ENCODE data around the gene KLC3.
A peak's percentile ranks its signal among the peaks of the same experiment; 100 is the strongest.
"Not testable (repeated sequence)": the region's sequence is repeated elsewhere in the genome, so short reads cannot be mapped to it uniquely, and the experiment has no call there.

KLC3 gene

GRCh38 chr19:45327404-45328143 lies 13.0 kb upstream of the KLC3 start:
- DNase-seq (ENCODE audit: low read depth), result no peak
- no peak overlapping the region for H3K4me3 ChIP-seq (ENCODE audit: low read length)
- TF ChIP-seq CTCF (conservative IDR thresholded peaks at IDR 0.05; ENCODE audit: low read length), result no peak

DNA sequence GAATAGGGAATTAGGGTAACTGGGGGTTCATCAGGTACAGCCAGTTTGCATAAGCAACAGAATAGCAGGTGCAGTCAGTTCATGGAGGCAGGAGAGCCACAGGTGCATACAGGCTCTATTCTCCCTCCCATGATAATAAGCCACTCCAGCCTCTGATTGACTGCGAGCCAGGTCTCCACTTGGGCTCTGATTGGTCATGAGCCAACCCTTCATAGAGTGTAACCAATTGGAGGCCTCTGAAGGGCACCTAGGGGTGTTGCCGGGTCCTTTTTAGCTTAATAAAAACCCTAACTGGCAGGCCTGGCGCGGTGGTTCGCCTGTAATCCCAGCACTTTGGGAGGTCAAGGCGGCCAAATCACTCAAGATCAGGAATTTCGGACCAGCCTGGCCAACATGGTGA lies 9.1 kb upstream of the KLC3 start:
- no peak for TF ChIP-seq CTCF (conservative IDR thresholded peaks at IDR 0.05; ENCODE audit: low read length)
- no peak for DNase-seq (ENCODE audit: low read depth)
- H3K4me3 ChIP-seq (ENCODE audit: low read length), result no peak overlapping the region

DNA sequence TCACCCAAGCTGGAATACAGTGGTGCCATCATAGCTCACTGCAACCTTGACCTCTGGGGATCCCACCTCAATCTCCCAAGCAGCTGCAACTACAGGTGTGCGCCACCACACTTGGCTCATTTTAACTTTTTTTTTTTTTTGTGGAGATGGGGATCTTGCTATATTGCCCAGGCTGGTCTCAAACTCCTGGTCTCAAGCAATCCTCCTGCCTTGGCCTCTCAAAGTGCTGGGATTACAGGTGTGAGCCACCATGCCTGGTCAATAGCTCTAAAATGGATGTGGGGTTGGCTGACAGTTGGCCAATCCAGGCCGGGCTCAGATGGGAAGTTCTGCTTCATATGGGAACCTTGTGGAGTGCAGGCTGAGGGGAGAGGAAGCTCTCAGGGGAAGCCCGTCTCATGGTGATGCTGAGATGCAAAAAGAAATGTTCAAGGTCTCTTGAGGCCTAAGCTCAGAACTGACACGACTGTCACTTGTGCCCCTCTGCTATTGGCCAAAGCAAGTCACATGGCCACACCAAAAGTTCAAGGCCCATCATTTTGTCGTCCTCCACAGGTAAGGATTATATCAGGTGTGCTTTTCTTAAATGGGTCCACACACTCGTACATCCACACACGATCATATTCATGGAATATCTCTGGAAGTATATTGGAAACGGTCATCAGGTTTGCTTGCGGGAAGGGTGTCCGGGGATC lies 6.8 kb upstream of the KLC3 start:
- DNase-seq (ENCODE audit: low read depth), result no peak
- no peak for TF ChIP-seq CTCF (conservative IDR thresholded peaks at IDR 0.05; ENCODE audit: low read length)
- H3K4me3 ChIP-seq (ENCODE audit: low read length), result no peak overlapping the region

DNA sequence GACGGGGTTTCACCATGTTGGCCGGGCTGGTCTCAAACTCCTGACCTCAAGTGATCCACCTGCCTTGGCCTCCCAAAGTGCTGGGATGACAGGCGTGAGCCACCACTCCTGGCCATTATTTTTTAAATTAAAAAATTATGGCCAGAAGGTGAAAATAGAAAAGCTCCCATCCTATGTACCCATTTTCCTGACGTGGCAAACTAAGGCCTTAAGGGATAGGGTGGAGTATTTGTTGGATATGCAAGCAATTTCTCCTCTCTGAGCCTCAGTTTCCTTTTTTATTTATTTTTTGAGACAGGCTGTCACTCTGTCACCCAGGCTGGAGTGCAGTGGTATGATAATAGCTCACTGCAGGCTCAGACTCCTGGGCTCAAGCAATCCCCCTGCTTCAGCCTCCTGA lies 5.7 kb upstream of the KLC3 start:
- H3K4me3 ChIP-seq (ENCODE audit: low read length); DNase-seq (ENCODE audit: low read depth): not testable (repeated sequence)

GRCh38 chr19:45336696-45337251 lies 3.8 kb upstream of the KLC3 start:
- TF ChIP-seq CTCF (conservative IDR thresholded peaks at IDR 0.05; ENCODE audit: low read length), result no peak
- DNase-seq (ENCODE audit: low read depth), result no peak
- no peak overlapping the region for H3K4me3 ChIP-seq (ENCODE audit: low read length)

DNA sequence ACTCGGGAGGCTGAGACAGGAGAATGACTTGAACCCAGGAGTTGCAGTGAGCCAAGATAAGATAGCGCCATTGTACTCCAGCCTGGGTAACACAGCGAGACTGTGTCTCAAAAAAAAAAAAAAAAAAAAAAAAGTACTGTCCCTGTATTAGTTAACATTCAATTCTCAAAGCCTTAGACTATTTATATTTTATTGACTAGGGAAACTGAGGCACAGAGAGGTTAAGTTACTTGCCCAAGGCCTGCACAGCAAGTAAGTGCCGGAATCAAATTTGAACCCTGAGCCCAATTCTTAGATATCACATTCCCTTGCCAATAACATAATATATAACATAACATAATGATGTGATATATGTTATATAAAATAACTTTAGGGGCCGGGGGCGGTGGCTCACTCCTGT lies 921 bp upstream of the KLC3 start:
- DNase-seq (ENCODE audit: low read depth), result no peak
- TF ChIP-seq CTCF (conservative IDR thresholded peaks at IDR 0.05; ENCODE audit: low read length), result no peak
- H3K4me3 ChIP-seq (ENCODE audit: low read length), result no peak overlapping the region

GRCh38 chr19:45340899-45341453 lies 426 bp downstream of the KLC3 start:
- no peak overlapping the region for H3K4me3 ChIP-seq (ENCODE audit: low read length)
- TF ChIP-seq CTCF (conservative IDR thresholded peaks at IDR 0.05; ENCODE audit: low read length), result no peak
- peak; percentile 18 for DNase-seq (ENCODE audit: low read depth)
